HEK293T (cell line): ENCODE results near the gene BCL7A.

Experiments
- ARNT ChIP-seq: fragments of 450-650 bp; IDR thresholded peaks from 2 replicates; pipeline ENCODE4 v1.6.1; 2017; ENCODE audit warnings: mild to moderate bottlenecking
- BHLHE40 ChIP-seq: fragments of 450-650 bp; IDR thresholded peaks from 2 replicates; pipeline ENCODE4 v1.6.1; 2016; ENCODE audit warnings: mild to moderate bottlenecking, moderate library complexity, borderline replicate concordance
- FOXA1 ChIP-seq: fragments of 450-650 bp; IDR thresholded peaks from 2 replicates; pipeline ENCODE4 v1.6.1; 2016; ENCODE audit warnings: mild to moderate bottlenecking
- FOXK2 ChIP-seq: fragments of 450-650 bp; IDR thresholded peaks from 2 replicates; pipeline ENCODE4 v1.6.1; 2016; ENCODE audit warnings: mild to moderate bottlenecking
- NFRKB ChIP-seq: fragments of 450-650 bp; IDR thresholded peaks from 2 replicates; pipeline ENCODE4 v1.6.1; 2016; ENCODE audit warnings: mild to moderate bottlenecking, moderate library complexity
- SP1 ChIP-seq: fragments of 450-650 bp; IDR thresholded peaks from 2 replicates; pipeline ENCODE4 v1.6.1; 2017
- SUZ12 ChIP-seq: fragments of 450-650 bp; IDR thresholded peaks from 2 replicates; pipeline ENCODE4 v1.6.1; 2016; ENCODE audit warnings: mild to moderate bottlenecking

DNA sequence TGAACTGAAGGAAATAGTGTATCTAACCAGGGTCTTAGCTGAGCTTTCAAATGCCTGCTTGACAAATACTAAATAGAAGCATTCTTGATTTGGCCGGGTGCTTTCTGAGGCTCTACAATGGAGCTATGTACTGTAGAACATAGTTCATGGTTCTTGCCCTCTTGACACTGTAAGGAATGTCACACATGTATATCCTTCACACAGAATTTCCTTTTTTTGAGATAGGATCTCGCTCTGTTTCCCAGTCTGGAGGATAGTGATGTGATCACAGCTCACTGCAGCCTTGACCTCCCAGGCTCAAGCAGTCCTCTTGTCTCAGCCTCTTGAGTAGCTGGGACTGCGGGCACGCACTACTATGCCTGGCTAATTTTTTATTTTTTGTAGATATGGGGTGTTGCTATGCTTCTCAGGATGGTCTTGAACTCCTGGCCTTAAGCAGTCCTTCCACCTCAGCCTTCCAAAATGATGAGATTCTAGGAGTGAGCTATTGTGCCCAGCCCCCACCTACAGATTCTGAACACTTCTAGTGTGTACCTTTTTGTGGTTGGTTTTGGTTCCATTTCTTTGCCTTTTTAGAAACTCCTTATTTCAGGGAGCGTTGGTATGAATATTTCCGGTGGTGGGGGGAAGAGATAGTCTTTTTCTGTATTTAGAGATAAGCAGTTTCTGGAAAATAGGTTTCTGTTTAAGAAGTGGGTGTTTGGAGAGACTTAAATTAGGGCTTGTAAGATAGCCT, 61.1 kb downstream of the BCL7A start:
- TF ChIP-seq SUZ12 (no peak), SP1 (no peak), FOXK2 (no peak), FOXA1 (no peak), BHLHE40 (no peak), NFRKB (no peak), ARNT (no peak)
